Activated CD4-positive, alpha-beta T cell treated with anti-CD3 and anti-CD28 coated beads, Interleukin-2, amount 50 U/mL, for 16 hours (primary cell): Measurements from ENCODE around the gene RAB31.

Source experiments
- DNase-seq: peaks from one replicate; pipeline ENCODE4 v3.0.0-alpha.2; 2020

The RAB31 gene

DNA sequence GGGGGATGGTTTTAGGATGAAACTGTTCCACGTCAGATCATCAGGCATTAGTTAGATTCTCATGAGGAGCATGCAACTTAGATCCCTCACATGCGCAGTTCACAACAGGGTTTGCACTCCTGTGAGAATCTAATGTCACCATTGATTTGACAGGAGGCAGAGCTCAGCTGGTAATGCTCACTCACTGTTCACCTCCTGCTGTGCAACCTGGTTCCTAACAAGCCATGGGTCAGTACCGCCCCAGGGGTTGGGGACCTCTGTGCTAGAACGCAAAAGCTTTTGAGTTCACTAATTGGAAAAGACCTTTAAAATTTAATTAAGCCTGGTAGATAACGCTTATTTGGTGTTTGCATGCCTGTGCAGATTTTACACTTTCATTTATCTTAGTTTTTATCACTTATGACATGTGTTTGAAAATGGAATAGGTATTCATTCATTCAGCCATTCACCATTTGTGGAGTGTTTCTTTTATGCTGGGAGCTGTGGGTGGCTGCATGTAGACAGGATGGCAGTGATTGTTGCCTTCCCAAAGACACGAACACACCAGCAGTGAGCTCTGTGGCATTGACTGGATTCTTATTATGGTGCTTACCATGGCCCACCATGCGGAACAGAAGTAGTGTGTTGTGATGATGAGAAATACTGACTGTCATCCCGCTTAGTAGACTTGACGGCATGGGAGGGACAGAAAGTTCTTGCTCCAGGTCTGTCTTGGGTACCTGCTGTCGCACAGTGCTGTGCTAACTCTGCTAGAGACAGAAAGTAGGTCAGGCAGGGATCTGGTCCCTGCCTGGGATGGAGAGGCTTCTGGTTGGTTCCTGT is 6.4 kb downstream of the RAB31 start:
- no peak for DNase-seq

DNA sequence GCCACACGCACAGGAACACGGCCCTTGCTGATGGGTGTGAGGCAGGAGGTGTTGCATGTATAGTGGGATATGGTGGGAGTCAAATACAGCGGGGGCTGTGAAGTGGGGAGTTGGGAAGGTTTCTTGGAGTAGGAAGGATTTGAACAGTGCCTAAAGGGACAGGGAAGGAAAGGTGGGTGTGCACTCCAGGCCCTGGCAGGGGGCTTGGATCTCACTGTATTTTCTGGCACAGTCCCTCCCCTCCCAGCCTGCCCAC is 6.9 kb downstream of the RAB31 start:
- no peak for DNase-seq

DNA sequence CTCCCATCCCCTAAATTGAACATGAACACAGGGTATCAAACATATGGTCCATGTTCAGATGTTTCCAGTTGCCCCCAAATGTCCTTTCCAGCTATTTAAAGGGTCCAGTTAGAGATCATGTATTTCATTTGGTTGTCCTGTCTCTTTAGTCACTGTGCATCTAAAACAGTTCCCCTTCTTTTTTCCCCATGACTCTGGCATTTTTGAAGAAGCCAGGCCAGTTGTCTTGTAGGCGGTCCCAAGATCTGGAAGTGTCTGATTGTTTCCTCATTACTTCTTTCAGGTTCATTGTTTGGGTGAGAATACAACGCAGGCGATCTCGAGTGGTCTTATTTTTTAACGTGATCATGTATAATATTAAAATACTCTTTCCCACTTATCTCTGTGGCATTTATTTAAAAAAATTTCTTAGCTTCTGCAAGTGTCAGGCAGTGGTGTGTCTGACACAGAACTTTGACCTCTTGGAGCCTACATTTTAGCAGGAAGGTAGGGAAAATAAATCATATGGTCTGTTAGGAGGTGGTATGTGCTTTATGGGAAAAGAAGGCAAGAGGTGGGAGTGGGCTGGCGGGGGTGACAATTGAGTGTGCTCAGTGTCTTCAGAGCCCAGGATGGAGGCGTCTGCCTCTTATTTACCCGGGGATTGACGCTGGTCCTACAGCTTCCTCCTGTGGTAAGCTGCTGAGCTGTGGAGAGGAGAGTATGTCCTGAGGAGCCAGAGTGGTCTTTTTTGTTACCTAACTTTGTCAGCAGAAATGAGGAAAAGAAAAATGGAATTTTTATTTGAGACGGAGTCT is 8.1 kb downstream of the RAB31 start:
- DNase-seq, result no peak

DNA sequence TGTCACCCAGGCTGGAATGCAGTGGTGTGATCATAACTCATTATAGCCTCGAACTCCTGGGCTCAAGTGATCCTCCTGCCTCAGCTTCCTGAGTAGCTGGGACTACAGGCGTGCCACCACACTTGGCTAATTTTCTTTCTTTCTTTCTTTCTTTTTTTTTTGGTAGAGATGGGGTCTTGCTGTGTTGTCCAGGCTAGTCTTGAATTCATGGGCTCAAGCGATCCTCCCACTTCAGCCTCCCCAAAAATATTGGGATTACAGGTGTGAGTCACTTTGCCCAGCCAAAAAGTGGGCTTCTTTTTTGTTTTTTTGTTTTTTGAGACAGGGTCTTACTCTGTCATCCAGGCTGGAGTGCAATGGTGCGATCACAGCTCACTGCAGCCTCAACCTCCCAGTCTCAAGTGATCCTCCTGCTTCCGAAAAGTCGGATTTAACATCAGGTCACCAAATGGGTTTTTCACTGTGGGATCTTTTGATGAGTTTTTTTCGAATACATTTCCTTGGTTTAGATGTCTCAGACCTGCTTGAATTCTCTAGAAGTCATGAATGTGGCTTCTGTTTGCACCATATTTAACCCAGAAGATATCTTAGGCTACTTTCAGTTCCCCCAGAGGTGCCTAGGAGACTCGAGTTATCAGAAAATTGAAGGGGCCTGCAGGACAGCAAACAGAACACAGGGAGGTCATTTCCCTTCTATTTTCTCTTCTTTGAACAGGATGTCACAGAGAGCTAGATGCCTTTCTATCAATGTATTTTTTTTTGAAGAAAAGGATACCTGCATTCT is 8.9 kb downstream of the RAB31 start:
- no peak for DNase-seq

GRCh38 chr18:9719421-9719981 is 11.4 kb downstream of the RAB31 start:
- DNase-seq, result no peak

GRCh38 chr18:9720327-9720726 is 12.2 kb downstream of the RAB31 start:
- DNase-seq, result no peak

GRCh38 chr18:9721893-9722550 is 13.9 kb downstream of the RAB31 start:
- no peak for DNase-seq

GRCh38 chr18:9722691-9723090 is 14.6 kb downstream of the RAB31 start:
- DNase-seq, result no peak

GRCh38 chr18:9724797-9725585 is 16.9 kb downstream of the RAB31 start:
- no peak for DNase-seq

DNA sequence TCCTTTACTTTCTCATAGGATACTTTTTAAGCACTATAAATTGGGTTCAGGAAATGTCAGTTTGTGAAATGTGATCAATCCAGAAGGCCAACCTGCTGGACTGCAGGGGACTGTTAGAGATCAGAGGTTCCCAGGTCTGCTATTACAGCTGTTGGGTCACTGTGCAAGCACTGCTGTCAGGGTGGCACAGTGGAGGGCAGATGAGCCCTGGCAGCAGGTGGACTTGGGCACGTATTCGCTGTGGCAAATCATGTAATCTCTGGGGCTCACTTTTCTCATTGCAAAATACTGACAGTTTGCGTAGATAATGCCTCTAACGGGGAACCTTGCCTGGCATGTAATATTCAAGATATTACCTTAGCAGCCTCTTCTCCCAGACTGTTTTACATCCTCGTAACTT is 18.1 kb downstream of the RAB31 start:
- DNase-seq, result no peak

GRCh38 chr18:9726936-9727335 is 18.8 kb downstream of the RAB31 start:
- no peak for DNase-seq

GRCh38 chr18:9730786-9731185 is 22.7 kb downstream of the RAB31 start:
- DNase-seq, result no peak

GRCh38 chr18:9731380-9731779 is 23.3 kb downstream of the RAB31 start:
- no peak for DNase-seq

GRCh38 chr18:9732031-9732430 is 23.9 kb downstream of the RAB31 start:
- DNase-seq, result no peak

- DNase-seq, result no peak
Observed at GRCh38 chr18:9734189-9734588, 26.1 kb downstream of the RAB31 start.

DNA sequence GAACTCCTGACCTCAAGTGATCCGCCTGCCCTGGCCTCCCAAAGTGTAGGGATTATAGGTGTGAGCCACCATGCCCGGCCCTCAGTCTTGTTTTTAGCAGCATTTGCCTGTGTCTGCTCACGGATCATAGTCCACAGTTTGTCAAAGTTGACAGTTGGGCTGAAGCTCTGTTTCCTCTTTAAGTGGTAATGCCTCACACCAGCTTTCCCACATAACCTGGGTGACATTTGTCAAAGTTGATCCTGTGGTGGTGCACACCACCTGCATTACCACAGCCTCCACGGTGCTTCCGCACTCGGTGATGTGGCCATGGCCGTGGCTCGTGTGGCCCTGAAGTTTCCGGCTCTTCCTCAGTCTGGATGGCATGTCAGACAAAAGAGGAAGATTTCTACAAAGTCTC is 27.1 kb downstream of the RAB31 start:
- no peak for DNase-seq

- no peak for DNase-seq
Observed at GRCh38 chr18:9735879-9736278, 27.8 kb downstream of the RAB31 start.

DNA sequence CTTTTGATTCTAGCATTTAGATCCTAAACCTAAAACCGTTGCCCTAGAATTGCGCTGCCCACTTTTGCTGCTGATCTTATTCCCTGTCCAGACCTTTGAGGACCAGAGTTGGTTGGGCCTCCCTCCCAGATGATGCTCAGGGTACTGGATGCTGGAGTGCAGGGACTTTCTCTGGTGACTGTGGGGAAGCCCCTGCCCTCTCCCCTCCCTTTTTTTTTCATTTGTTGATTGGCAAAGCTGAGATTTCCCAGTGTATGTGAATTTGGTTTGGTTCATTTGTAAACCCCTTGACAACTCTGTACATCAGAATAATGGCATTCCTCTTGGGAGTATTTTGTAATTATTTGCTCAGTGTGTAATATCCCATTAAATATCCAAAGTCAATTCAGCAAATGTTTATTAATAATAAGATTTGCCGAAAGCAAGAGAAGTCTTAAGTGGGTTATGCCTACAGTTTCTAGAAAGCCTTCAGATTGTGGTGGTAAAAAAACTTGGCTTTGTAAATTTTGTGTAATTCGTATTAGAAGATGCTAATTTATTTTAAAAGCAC is 28.3 kb downstream of the RAB31 start:
- DNase-seq, result no peak

- DNase-seq, result no peak
Observed at GRCh38 chr18:9737006-9737405, 28.9 kb downstream of the RAB31 start.

- DNase-seq, result no peak
Observed at GRCh38 chr18:9737472-9738121, 29.5 kb downstream of the RAB31 start.

DNA sequence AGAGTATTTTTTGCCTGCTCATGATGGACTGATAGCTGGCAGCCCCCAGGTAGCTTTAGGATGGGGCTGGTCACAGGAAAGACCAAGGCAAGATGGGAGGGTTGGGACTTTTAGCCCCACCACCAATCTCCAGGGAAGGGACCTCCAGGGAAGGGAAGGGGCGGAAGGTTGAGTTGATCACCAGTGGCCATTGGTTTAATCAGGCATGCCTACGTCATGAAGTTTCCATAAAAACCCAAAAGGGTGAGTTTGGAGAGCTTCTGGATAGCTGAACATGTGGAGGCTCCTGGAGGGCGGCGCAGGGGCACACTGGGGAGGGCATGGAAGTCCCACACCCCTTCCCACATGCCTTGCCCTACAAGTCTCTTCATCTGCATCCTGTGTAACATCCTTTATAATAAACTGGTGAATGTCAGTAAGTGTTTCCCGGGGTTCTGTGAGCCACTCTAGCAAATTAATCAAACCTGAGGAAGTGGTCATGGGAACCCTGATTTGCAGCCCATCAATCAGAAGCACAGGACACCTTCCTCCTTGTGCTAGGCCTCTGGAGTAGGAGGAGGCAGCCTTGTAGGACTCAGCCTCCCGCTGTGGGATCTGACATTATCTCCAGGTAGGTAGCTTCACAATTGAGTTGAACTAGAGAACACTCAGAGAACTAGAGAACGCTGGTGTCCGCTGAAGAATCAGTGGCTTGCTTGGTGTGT is 30.3 kb downstream of the RAB31 start:
- no peak for DNase-seq
